ENCODE data around the gene TM4SF20. TPM values are rescaled to one million over a fixed set of nuclear protein-coding genes. Genes with fewer than 3 reads are reported as not detected.

The TM4SF20 gene
- polyA plus RNA-seq, 1 donor from 2014 or later = not detected

DNA sequence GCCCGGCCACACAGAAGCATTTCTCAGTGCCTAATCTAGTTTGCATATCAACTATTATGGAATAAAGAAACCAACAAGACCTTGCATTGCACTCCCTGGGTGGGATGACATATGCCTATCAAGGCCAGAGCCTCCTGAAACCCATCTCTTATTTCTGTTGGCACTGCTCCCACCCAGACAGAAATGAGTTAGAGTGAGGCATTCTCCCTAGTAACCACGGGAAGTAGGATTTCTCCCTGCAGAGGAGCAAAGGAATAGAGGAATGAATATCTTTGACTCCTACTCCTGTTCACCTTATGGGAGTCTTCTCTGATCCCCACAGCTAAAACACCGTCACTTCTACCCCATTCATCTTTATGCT is 32.9 kb upstream of the TM4SF20 start (continued):
- TF ChIP-seq EP300 (conservative IDR thresholded peaks at IDR 0.05; ENCODE audit: poor library complexity, severe bottlenecking) = no peak
- TF ChIP-seq RAD21 (conservative IDR thresholded peaks at IDR 0.05) = no peak

DNA sequence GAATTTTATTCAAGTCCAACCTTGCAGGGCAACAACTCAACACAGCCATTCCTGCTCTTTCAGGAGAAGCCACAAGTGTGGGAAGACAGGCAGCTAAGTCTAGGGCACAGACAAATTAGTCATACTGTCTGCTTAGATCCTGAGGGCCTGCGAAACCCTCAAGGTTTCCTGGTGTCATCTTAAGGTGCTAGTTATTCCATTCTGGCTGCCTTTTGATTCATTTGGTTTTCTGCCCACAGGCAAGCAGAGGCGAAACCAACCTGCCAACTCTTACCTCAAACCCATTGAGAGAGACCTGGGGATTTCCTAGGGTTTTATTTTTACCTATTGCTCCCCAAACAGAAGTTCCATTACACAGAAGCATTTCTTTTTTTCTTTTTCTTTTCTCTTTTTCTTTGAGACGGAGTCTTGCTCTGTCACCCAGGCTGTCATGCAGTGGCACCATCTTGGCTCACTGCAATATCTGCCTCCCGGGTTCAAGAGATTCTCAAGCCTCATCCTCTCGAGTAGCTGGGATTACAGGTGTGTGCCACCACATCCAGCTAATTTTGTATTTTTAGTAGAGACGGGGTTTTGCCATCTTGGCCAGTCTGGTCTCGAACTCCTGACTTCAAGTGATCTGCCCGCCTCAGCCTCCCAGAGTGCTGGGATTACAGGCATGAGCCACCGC is 32.3 kb upstream of the TM4SF20 start:
- no peak overlapping the region for H3K4me2 ChIP-seq (ENCODE audit: low read length)
- H3F3A ChIP-seq (ENCODE audit: insufficient read depth, low read length, poor library complexity, severe bottlenecking) = no peaks in the 10 kb centered on the region
- no peaks in the 10 kb centered on the region for H3K9me3 ChIP-seq (ENCODE audit: low read length)
- no peaks in the 10 kb centered on the region for H3K9me2 ChIP-seq (ENCODE audit: insufficient read depth, low read length)
- no peaks in the 10 kb centered on the region for H4K20me1 ChIP-seq (ENCODE audit: insufficient read depth)
- no peaks in the 10 kb centered on the region for H3K79me2 ChIP-seq (replicated peaks; ENCODE audit: insufficient read depth, low read length)
- H3K9ac ChIP-seq (ENCODE audit: low read length) = no peak overlapping the region
- no peak overlapping the region for H3K4me3 ChIP-seq (ENCODE audit: low read length)
- no peaks in the 10 kb centered on the region for H3K36me3 ChIP-seq (ENCODE audit: insufficient read depth, low read length)
- no peak overlapping the region for H3K27ac ChIP-seq (ENCODE audit: low read length)
- TF ChIP-seq SMC3 (conservative IDR thresholded peaks at IDR 0.05; ENCODE audit: poor library complexity) (no peak), EP300 (conservative IDR thresholded peaks at IDR 0.05; ENCODE audit: poor library complexity, severe bottlenecking) (no peak), POLR2AphosphoS5 (IDR thresholded peaks at IDR 0.05) (no peak), TAF1 (IDR thresholded peaks at IDR 0.05; ENCODE audit: low read depth) (no peak), MXI1 (conservative IDR thresholded peaks at IDR 0.05; ENCODE audit: poor library complexity, severe bottlenecking) (no peak), RAD21 (conservative IDR thresholded peaks at IDR 0.05) (no peak), EZH2 (IDR thresholded peaks at IDR 0.05; ENCODE audit: borderline replicate concordance, insufficient read depth, low read length, poor library complexity, severe bottlenecking) (no peak)
- TF ChIP-seq, protein P1, sequence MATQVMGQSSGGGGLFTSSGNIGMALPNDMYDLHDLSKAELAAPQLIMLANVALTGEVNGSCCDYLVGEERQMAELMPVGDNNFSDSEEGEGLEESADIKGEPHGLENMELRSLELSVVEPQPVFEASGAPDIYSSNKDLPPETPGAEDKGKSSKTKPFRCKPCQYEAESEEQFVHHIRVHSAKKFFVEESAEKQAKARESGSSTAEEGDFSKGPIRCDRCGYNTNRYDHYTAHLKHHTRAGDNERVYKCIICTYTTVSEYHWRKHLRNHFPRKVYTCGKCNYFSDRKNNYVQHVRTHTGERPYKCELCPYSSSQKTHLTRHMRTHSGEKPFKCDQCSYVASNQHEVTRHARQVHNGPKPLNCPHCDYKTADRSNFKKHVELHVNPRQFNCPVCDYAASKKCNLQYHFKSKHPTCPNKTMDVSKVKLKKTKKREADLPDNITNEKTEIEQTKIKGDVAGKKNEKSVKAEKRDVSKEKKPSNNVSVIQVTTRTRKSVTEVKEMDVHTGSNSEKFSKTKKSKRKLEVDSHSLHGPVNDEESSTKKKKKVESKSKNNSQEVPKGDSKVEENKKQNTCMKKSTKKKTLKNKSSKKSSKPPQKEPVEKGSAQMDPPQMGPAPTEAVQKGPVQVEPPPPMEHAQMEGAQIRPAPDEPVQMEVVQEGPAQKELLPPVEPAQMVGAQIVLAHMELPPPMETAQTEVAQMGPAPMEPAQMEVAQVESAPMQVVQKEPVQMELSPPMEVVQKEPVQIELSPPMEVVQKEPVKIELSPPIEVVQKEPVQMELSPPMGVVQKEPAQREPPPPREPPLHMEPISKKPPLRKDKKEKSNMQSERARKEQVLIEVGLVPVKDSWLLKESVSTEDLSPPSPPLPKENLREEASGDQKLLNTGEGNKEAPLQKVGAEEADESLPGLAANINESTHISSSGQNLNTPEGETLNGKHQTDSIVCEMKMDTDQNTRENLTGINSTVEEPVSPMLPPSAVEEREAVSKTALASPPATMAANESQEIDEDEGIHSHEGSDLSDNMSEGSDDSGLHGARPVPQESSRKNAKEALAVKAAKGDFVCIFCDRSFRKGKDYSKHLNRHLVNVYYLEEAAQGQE (IDR thresholded peaks at IDR 0.05; ENCODE audit: borderline replicate concordance) = no peak
- TF ChIP-seq, protein P2, sequence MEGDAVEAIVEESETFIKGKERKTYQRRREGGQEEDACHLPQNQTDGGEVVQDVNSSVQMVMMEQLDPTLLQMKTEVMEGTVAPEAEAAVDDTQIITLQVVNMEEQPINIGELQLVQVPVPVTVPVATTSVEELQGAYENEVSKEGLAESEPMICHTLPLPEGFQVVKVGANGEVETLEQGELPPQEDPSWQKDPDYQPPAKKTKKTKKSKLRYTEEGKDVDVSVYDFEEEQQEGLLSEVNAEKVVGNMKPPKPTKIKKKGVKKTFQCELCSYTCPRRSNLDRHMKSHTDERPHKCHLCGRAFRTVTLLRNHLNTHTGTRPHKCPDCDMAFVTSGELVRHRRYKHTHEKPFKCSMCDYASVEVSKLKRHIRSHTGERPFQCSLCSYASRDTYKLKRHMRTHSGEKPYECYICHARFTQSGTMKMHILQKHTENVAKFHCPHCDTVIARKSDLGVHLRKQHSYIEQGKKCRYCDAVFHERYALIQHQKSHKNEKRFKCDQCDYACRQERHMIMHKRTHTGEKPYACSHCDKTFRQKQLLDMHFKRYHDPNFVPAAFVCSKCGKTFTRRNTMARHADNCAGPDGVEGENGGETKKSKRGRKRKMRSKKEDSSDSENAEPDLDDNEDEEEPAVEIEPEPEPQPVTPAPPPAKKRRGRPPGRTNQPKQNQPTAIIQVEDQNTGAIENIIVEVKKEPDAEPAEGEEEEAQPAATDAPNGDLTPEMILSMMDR (IDR thresholded peaks at IDR 0.05; ENCODE audit: poor library complexity, severe bottlenecking) = no peak
- no peak overlapping the region for H2AFZ ChIP-seq (ENCODE audit: low read depth, low read length)
- no peaks in the 10 kb centered on the region for H3K27me3 ChIP-seq (ENCODE audit: insufficient read depth, low read depth, low read length)

DNA sequence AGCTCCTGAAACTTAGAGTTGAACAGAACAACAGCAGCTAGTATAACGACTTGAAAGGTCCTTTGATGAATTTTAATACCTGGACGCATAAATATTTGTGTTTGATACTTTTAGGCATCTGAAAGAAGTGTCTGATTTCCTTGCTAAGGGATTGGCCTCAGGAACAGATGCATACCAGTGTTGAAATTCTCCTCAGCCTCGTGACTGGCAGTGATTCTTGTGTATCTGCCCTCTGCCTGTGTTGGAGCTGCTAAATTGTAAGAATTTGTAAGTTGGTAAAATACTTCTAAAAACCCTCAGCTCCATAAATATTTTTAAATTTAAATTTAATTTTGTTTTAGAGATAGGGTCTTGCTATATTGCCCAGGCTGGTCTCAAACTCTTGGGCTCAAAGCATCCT is 31.1 kb upstream of the TM4SF20 start:
- Histone ChIP-seq H3F3A (ENCODE audit: insufficient read depth, low read length, poor library complexity, severe bottlenecking) (no peaks in the 10 kb centered on the region), H3K36me3 (ENCODE audit: insufficient read depth, low read length) (no peaks in the 10 kb centered on the region), H3K79me2 (replicated peaks; ENCODE audit: insufficient read depth, low read length) (no peaks in the 10 kb centered on the region), H2AFZ (ENCODE audit: low read depth, low read length) (no peak overlapping the region), H3K9ac (ENCODE audit: low read length) (no peak overlapping the region), H3K4me3 (ENCODE audit: low read length) (no peak overlapping the region), H3K9me3 (ENCODE audit: low read length) (no peaks in the 10 kb centered on the region), H3K4me2 (ENCODE audit: low read length) (no peak overlapping the region), H3K27ac (ENCODE audit: low read length) (no peak overlapping the region), H4K20me1 (ENCODE audit: insufficient read depth) (no peaks in the 10 kb centered on the region), H3K27me3 (ENCODE audit: insufficient read depth, low read depth, low read length) (no peaks in the 10 kb centered on the region), H3K9me2 (ENCODE audit: insufficient read depth, low read length) (no peaks in the 10 kb centered on the region)
- no peak for TF ChIP-seq MXI1 (conservative IDR thresholded peaks at IDR 0.05; ENCODE audit: poor library complexity, severe bottlenecking)
- TF ChIP-seq EP300 (conservative IDR thresholded peaks at IDR 0.05; ENCODE audit: poor library complexity, severe bottlenecking) = no peak
- no peak for TF ChIP-seq RAD21 (conservative IDR thresholded peaks at IDR 0.05)
- no peak for TF ChIP-seq SMC3 (conservative IDR thresholded peaks at IDR 0.05; ENCODE audit: poor library complexity)
- TF ChIP-seq TAF1 (IDR thresholded peaks at IDR 0.05; ENCODE audit: low read depth) = no peak
- no peak for TF ChIP-seq EZH2 (IDR thresholded peaks at IDR 0.05; ENCODE audit: borderline replicate concordance, insufficient read depth, low read length, poor library complexity, severe bottlenecking)
